Measurements from ENCODE around the gene AARSD1. TPM values are rescaled to one million over a fixed set of nuclear protein-coding genes. Genes with fewer than 3 reads are reported as not detected.
A peak's percentile ranks its signal among the peaks of the same experiment; 100 is the strongest.
"Not testable (repeated sequence)": the region's sequence is repeated elsewhere in the genome, so short reads cannot be mapped to it uniquely, and the experiment has no call there.

AARSD1 gene
- total RNA-seq, 1 donor from 2014 or later, result 60.0 TPM

GRCh38 chr17:42997390-42997983 is 33.2 kb upstream of the AARSD1 start:
- peaks cover 16% of the 10 kb centered on the region for H3K4me1 Mint-ChIP-seq (ENCODE audit: unreplicated experiment)
- DNase-seq (ENCODE audit: extremely low spot score, unreplicated experiment), result no peak
- no peak for TF ChIP-seq CTCF (conservative IDR thresholded peaks at IDR 0.05)
- peaks cover 13% of the 10 kb centered on the region for H3K36me3 Mint-ChIP-seq
- H3K27me3 Mint-ChIP-seq, result no peaks in the 10 kb centered on the region
- H3K27ac Mint-ChIP-seq, result peak overlapping the region; percentile 99
- no peaks in the 10 kb centered on the region for H3K9me3 Mint-ChIP-seq
- H3K4me3 Mint-ChIP-seq, result peak overlapping the region; percentile 99

DNA sequence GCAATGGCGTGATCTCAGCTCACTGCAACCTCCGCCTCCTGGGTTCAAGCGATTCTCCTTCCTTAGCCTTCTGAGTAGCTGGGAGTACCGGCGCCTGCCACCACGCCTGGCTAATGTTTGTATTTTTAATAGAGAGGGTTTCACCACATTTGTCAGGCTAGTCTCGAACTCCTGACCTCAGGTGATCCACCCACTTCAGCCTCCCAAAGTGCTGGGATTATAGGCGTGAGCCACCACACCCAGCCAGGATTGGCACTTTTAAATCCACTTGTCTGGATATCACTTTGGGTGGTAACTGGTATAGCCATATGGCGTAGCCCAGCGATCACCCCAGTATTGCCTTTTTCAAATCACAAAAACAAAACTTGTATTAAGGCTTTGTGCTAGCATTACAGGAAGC is 29.7 kb upstream of the AARSD1 start:
- peaks cover 11% of the 10 kb centered on the region for H3K36me3 Mint-ChIP-seq
- not testable (repeated sequence) for H3K4me1 Mint-ChIP-seq (ENCODE audit: unreplicated experiment); H3K4me3 Mint-ChIP-seq; DNase-seq (ENCODE audit: extremely low spot score, unreplicated experiment); H3K27ac Mint-ChIP-seq; H3K27me3 Mint-ChIP-seq; H3K9me3 Mint-ChIP-seq

GRCh38 chr17:42992872-42993271 is 28.6 kb upstream of the AARSD1 start:
- no peak for TF ChIP-seq CTCF (conservative IDR thresholded peaks at IDR 0.05)
- H3K4me1 Mint-ChIP-seq (ENCODE audit: unreplicated experiment), result peaks cover 3% of the 10 kb centered on the region
- no peak overlapping the region for H3K4me3 Mint-ChIP-seq
- no peaks in the 10 kb centered on the region for H3K27me3 Mint-ChIP-seq
- H3K27ac Mint-ChIP-seq, result no peak overlapping the region
- H3K9me3 Mint-ChIP-seq, result no peaks in the 10 kb centered on the region
- no peak for DNase-seq (ENCODE audit: extremely low spot score, unreplicated experiment)
- H3K36me3 Mint-ChIP-seq, result peaks cover 12% of the 10 kb centered on the region

DNA sequence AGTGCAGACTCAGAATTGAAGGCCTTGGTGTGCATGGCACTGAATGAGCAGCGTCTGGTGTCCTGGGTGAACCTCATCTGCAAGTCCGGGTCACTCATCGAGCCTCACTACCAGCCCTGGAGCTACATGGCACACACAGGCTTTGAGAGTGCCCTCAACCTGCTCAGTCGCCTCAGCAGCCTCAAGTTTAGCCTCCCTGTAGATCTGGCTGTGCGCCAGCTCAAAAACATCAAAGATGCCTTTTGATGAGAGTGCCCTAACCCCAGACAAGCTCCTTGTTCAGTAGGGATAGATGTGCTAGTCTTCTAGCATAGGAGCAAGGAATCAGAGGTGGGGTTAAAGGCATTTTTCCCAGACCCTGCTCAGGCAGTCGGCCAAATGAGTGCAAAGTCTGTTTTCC is 27.2 kb upstream of the AARSD1 start:
- Mint-ChIP-seq H3K27me3 (no peaks in the 10 kb centered on the region), H3K4me1 (ENCODE audit: unreplicated experiment) (no peaks in the 10 kb centered on the region), H3K36me3 (peaks cover 12% of the 10 kb centered on the region), H3K27ac (no peak overlapping the region), H3K4me3 (no peak overlapping the region), H3K9me3 (no peaks in the 10 kb centered on the region)
- no peak for TF ChIP-seq CTCF (conservative IDR thresholded peaks at IDR 0.05)
- DNase-seq (ENCODE audit: extremely low spot score, unreplicated experiment), result no peak

DNA sequence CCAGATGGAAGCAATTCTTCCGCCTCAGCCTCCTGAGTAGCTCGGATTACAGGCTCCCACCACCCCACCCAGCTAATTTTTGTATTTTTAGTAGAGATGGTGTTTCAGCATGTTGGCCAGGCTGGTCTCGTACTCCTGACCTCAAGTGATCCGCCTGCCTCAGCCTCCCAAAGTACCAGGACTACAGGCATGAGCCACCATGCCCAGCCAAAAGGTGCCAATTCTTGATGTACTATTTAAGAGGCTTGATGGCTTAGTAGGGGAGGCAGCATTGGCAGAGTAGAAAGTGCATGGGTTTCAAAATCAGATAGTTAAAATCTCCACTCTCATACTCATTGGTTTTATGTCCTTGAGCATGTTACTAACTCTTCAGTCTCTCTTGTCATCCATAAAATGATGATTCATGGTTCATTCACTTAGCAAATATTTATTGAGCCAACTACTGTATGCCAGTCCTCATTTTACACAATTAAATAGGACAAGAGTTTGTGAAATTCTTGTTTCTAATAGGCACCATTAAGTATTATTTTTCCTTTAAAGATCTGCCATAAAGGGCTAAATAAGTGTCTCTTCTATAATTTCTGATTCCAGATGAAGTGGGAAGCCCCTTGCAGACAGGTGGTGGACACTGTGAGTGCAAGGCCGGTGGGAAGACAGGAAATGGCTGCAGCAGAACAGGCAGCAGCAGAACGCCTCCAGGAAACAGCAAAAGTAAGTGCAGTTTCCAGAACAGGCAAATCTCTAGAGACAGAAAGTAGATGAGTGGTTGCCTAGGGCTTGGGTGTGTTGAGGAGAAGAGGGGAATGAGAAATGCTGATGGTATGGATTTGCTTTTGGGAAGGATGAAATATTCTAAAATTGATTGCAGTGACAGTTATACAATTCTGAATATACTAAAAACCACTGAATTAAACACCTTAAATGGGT is 25.7 kb upstream of the AARSD1 start:
- DNase-seq (ENCODE audit: extremely low spot score, unreplicated experiment), result no peak
- Mint-ChIP-seq H3K4me3 (no peak overlapping the region), H3K9me3 (no peaks in the 10 kb centered on the region), H3K4me1 (ENCODE audit: unreplicated experiment) (no peaks in the 10 kb centered on the region), H3K27me3 (no peaks in the 10 kb centered on the region), H3K27ac (no peak overlapping the region), H3K36me3 (peaks cover 12% of the 10 kb centered on the region)
- TF ChIP-seq CTCF (conservative IDR thresholded peaks at IDR 0.05), result no peak

DNA sequence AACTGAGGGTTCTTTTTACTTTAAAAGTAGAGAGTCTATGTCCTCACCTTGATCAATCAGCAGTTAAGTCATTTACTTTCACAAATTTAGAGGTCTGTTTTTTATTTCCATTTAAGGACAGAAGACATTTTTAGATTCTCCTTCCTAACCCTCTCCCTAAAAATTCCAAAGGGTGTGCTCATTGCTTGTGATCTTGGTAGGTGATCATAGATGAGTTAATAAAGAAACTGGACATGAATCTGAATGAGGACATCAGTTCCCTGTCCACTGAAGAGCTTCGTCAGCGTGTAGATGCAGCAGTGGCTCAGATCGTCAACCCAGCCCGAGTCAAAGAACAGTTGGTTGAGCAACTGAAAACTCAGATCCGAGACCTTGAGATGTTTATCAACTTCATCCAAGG is 24.9 kb upstream of the AARSD1 start:
- Mint-ChIP-seq H3K9me3 (no peaks in the 10 kb centered on the region), H3K27me3 (no peaks in the 10 kb centered on the region), H3K36me3 (peaks cover 12% of the 10 kb centered on the region), H3K27ac (no peak overlapping the region), H3K4me1 (ENCODE audit: unreplicated experiment) (no peaks in the 10 kb centered on the region), H3K4me3 (no peak overlapping the region)
- DNase-seq (ENCODE audit: extremely low spot score, unreplicated experiment), result no peak
- no peak for TF ChIP-seq CTCF (conservative IDR thresholded peaks at IDR 0.05)

Data from type B pancreatic cell (in vitro differentiated cells).